WTC11 (cell line): ENCODE measurements around the gene IGSF10. TPM values are rescaled to one million over a fixed set of nuclear protein-coding genes. Genes with fewer than 3 reads are reported as not detected.

ENCODE experiments used
- ATAC-seq: fragments of 200-7000 bp; cut with Tn5 transposase; 2 replicates; pipeline ENCODE4 v1.10.0; 2021; ENCODE audit warnings: mild to moderate bottlenecking, moderate library complexity
- CTCF ChIA-PET: fragments of 300-600 bp; sonication (Branson Sonifier 250); formaldehyde crosslinking; loops from one replicate; lab custom pipeline; 2021; ENCODE audit warnings: antibody characterized with exemption; lab: Charles Lee
- POLR2A ChIA-PET: fragments of 350-600 bp; sonication (Branson Sonifier 250); formaldehyde crosslinking; loops from one replicate; lab custom pipeline; 2021; ENCODE audit warnings: antibody characterized with exemption; lab: Charles Lee
- DNase-seq: peaks from one replicate; pipeline ENCODE4 v3.0.0; 2021; ENCODE audit warnings: low spot score
- H3K27ac Mint-ChIP-seq: 2 replicates; pipeline ENCODE4 v1.8.0; 2021; ENCODE audit warnings: mixed read lengths
- H3K27me3 Mint-ChIP-seq: 2 replicates; pipeline ENCODE4 v1.8.0; 2021; ENCODE audit warnings: low read depth, mild to moderate bottlenecking, moderate library complexity, mixed read lengths
- H3K36me3 Mint-ChIP-seq: 2 replicates; pipeline ENCODE4 v1.8.0; 2021; ENCODE audit warnings: mixed read lengths
- H3K4me1 Mint-ChIP-seq: 2 replicates; pipeline ENCODE4 v1.8.0; 2022; ENCODE audit warnings: mixed read lengths
- H3K4me3 Mint-ChIP-seq: 2 replicates; pipeline ENCODE4 v1.8.0; 2021; ENCODE audit warnings: mild to moderate bottlenecking, moderate library complexity, mixed read lengths
- H3K9me3 Mint-ChIP-seq: 2 replicates; pipeline ENCODE4 v1.8.0; 2021; ENCODE audit warnings: mixed read lengths
- ATF1 ChIP-seq: sonication (generic); formaldehyde crosslinking; IDR thresholded peaks from 2 replicates; pipeline ENCODE4 v1.8.1; 2023; ENCODE audit warnings: mild to moderate bottlenecking, moderate library complexity, missing genetic modification reagents
- ESRRA ChIP-seq: sonication (generic); formaldehyde crosslinking; IDR thresholded peaks from 2 replicates; pipeline ENCODE4 v1.8.1; 2022; ENCODE audit warnings: mild to moderate bottlenecking, missing genetic modification reagents, borderline replicate concordance
- GABPB1 ChIP-seq: sonication (generic); formaldehyde crosslinking; IDR thresholded peaks from 2 replicates; pipeline ENCODE4 v1.8.1; 2023; ENCODE audit warnings: mild to moderate bottlenecking, missing genetic modification reagents
- GRHL2 ChIP-seq: fragments of 250-450 bp; sonication (Bioruptor Pico); IDR thresholded peaks from 2 replicates; pipeline ENCODE4 v1.8.0; 2022; ENCODE audit warnings: mild to moderate bottlenecking, moderate library complexity; ENCODE audit not compliant: insufficient replicate concordance, severe bottlenecking
- GTF2I ChIP-seq: fragments of 250-450 bp; sonication (Bioruptor Pico); conservative IDR thresholded peaks from 2 replicates; pipeline ENCODE4 v1.4.0; 2021; ENCODE audit warnings: mild to moderate bottlenecking
- NR2C2 ChIP-seq: sonication (generic); formaldehyde crosslinking; IDR thresholded peaks from 2 replicates; pipeline ENCODE4 v1.8.0; 2022; ENCODE audit warnings: mild to moderate bottlenecking, missing genetic modification reagents
- TEAD1 ChIP-seq: sonication (generic); formaldehyde crosslinking; IDR thresholded peaks from 2 replicates; pipeline ENCODE4 v1.8.0; 2022; ENCODE audit warnings: mild to moderate bottlenecking, missing genetic modification reagents
- ZNF396 ChIP-seq: fragments of 250-450 bp; sonication (Bioruptor Pico); IDR thresholded peaks from 2 replicates; pipeline ENCODE4 v1.8.0; 2021; ENCODE audit warnings: mild to moderate bottlenecking, moderate library complexity, borderline replicate concordance
- total RNA-seq: library from RNA; stranded (reverse); gene quantifications from 3 replicates; pipeline ENCODE4 v1.2.3, GENCODE V29; 2021
- TF ChIP-seq, protein P1 (sequence below): fragments of 200-600 bp; IDR thresholded peaks from 2 replicates; pipeline ENCODE4 v1.8.0; 2022; ENCODE audit warnings: antibody characterized with exemption
- TF ChIP-seq, protein P2 (sequence below): fragments of 250-450 bp; sonication (Bioruptor Pico); IDR thresholded peaks from 2 replicates; pipeline ENCODE4 v1.9.0; 2021; ENCODE audit warnings: mild to moderate bottlenecking, borderline replicate concordance
- TF ChIP-seq, protein P3 (sequence below): sonication (generic); formaldehyde crosslinking; IDR thresholded peaks from 2 replicates; pipeline ENCODE4 v1.8.1; 2023; ENCODE audit warnings: mild to moderate bottlenecking, missing genetic modification reagents, moderate library complexity
- TF ChIP-seq, protein P4 (sequence below): sonication (generic); formaldehyde crosslinking; IDR thresholded peaks from 2 replicates; pipeline ENCODE4 v1.8.1; 2022; ENCODE audit warnings: mild to moderate bottlenecking, missing genetic modification reagents, moderate library complexity, borderline replicate concordance
- TF ChIP-seq, protein P5 (sequence below): sonication (generic); formaldehyde crosslinking; IDR thresholded peaks from 2 replicates; pipeline ENCODE4 v1.8.0; 2022; ENCODE audit warnings: mild to moderate bottlenecking, missing genetic modification reagents

IGSF10 gene
- total RNA-seq, 1 experiment from 2014 or later = 0.70 TPM

DNA sequence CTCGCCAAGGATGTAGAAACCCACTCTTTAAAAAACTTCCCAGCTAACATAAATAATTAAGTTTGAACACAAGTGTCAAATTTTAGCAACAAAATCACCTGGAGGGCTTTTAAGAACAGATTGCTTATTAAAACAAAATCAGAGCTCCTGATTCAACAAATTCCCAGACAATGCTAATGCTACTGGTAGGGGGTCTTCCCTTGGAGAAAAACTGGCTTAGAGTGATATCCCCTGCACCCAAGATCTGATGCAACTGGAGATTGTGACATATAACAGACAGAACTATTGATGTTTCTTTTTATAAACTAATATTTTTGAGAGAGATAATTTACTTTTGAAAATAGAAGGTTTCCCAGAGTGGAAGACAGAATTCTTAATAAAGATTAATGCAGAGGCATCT is 19.9 kb downstream of the IGSF10 start:
- no peak for DNase-seq
- Mint-ChIP-seq H3K27me3 (no peaks in the 10 kb centered on the region), H3K36me3 (no peaks in the 10 kb centered on the region), H3K4me3 (no peak overlapping the region), H3K9me3 (peaks cover 5% of the 10 kb centered on the region), H3K27ac (no peak overlapping the region), H3K4me1 (peaks cover 14% of the 10 kb centered on the region)
- no peak for ATAC-seq
- ChIA-PET CTCF (interaction anchor here (0.6 to 4.1 kb wide), 3 partner anchors 26 to 397 kb away, joined by 3 to 46 read pairs (median 3); no protein-coding TSS in a partner anchor), POLR2A (no interaction called here)
- no peak for TF ChIP-seq ZNF396 (CRISPR knock-in tag)
- no peak for TF ChIP-seq GABPB1 (CRISPR knock-in tag)
- TF ChIP-seq, protein P1, sequence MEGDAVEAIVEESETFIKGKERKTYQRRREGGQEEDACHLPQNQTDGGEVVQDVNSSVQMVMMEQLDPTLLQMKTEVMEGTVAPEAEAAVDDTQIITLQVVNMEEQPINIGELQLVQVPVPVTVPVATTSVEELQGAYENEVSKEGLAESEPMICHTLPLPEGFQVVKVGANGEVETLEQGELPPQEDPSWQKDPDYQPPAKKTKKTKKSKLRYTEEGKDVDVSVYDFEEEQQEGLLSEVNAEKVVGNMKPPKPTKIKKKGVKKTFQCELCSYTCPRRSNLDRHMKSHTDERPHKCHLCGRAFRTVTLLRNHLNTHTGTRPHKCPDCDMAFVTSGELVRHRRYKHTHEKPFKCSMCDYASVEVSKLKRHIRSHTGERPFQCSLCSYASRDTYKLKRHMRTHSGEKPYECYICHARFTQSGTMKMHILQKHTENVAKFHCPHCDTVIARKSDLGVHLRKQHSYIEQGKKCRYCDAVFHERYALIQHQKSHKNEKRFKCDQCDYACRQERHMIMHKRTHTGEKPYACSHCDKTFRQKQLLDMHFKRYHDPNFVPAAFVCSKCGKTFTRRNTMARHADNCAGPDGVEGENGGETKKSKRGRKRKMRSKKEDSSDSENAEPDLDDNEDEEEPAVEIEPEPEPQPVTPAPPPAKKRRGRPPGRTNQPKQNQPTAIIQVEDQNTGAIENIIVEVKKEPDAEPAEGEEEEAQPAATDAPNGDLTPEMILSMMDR = no peak
- TF ChIP-seq ATF1 (CRISPR knock-in tag) = no peak
- TF ChIP-seq, protein P2, sequence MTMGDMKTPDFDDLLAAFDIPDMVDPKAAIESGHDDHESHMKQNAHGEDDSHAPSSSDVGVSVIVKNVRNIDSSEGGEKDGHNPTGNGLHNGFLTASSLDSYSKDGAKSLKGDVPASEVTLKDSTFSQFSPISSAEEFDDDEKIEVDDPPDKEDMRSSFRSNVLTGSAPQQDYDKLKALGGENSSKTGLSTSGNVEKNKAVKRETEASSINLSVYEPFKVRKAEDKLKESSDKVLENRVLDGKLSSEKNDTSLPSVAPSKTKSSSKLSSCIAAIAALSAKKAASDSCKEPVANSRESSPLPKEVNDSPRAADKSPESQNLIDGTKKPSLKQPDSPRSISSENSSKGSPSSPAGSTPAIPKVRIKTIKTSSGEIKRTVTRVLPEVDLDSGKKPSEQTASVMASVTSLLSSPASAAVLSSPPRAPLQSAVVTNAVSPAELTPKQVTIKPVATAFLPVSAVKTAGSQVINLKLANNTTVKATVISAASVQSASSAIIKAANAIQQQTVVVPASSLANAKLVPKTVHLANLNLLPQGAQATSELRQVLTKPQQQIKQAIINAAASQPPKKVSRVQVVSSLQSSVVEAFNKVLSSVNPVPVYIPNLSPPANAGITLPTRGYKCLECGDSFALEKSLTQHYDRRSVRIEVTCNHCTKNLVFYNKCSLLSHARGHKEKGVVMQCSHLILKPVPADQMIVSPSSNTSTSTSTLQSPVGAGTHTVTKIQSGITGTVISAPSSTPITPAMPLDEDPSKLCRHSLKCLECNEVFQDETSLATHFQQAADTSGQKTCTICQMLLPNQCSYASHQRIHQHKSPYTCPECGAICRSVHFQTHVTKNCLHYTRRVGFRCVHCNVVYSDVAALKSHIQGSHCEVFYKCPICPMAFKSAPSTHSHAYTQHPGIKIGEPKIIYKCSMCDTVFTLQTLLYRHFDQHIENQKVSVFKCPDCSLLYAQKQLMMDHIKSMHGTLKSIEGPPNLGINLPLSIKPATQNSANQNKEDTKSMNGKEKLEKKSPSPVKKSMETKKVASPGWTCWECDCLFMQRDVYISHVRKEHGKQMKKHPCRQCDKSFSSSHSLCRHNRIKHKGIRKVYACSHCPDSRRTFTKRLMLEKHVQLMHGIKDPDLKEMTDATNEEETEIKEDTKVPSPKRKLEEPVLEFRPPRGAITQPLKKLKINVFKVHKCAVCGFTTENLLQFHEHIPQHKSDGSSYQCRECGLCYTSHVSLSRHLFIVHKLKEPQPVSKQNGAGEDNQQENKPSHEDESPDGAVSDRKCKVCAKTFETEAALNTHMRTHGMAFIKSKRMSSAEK (CRISPR knock-in tag) = no peak
- no peak for TF ChIP-seq TEAD1 (CRISPR knock-in tag)
- no peak for TF ChIP-seq GTF2I (CRISPR knock-in tag)
- TF ChIP-seq, protein P3, sequence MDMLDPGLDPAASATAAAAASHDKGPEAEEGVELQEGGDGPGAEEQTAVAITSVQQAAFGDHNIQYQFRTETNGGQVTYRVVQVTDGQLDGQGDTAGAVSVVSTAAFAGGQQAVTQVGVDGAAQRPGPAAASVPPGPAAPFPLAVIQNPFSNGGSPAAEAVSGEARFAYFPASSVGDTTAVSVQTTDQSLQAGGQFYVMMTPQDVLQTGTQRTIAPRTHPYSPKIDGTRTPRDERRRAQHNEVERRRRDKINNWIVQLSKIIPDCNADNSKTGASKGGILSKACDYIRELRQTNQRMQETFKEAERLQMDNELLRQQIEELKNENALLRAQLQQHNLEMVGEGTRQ (CRISPR knock-in tag) = no peak
- no peak for TF ChIP-seq NR2C2 (CRISPR knock-in tag)
- TF ChIP-seq, protein P4, sequence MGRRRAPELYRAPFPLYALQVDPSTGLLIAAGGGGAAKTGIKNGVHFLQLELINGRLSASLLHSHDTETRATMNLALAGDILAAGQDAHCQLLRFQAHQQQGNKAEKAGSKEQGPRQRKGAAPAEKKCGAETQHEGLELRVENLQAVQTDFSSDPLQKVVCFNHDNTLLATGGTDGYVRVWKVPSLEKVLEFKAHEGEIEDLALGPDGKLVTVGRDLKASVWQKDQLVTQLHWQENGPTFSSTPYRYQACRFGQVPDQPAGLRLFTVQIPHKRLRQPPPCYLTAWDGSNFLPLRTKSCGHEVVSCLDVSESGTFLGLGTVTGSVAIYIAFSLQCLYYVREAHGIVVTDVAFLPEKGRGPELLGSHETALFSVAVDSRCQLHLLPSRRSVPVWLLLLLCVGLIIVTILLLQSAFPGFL (CRISPR knock-in tag) = no peak
- no peak for TF ChIP-seq ESRRA (CRISPR knock-in tag)

DNA sequence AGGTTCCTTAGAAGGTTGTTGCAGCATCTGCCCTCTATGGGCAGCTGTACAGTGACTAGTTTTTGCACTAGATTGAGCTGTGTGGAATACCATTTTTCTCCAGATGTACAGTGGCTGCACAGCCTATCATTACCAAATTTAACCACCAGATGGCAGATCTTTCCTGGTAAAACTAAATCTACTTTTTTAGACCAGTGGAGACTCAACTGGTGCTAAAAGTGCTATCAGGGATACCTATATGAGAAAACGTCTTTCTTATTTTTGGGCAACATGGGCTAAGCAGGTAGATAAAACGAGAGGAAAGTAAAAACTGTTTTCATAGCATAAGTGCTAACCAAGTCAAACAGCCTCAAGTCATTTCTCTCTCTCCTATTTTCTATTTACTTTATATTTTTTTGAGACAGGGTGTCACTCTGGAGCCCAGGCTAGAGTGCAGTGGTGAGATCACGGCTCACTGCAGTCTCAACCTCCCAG is 21.2 kb downstream of the IGSF10 start:
- ChIA-PET POLR2A (no interaction called here), CTCF (interaction anchor here (1.0 to 4.1 kb wide), 3 partner anchors 14 to 398 kb away, joined by 3 to 46 read pairs (median 3); partner anchors contain the start of gene IGSF10)
- Mint-ChIP-seq H3K27me3 (no peaks in the 10 kb centered on the region), H3K9me3 (no peaks in the 10 kb centered on the region; the same call in 1 of the 2 replicates), H3K4me3 (no peak overlapping the region), H3K4me1 (peaks cover 23% of the 10 kb centered on the region), H3K27ac (no peak overlapping the region), H3K36me3 (no peaks in the 10 kb centered on the region)
- no peak for DNase-seq
- ATAC-seq = peak; percentile 74
- no peak for TF ChIP-seq GRHL2
- TF ChIP-seq, protein P5, sequence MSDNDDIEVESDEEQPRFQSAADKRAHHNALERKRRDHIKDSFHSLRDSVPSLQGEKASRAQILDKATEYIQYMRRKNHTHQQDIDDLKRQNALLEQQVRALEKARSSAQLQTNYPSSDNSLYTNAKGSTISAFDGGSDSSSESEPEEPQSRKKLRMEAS = no peak
- TF ChIP-seq, protein P1 = peak; percentile 68
